DLD1 (cell line): Measurements from ENCODE around the gene LPAR2.

Experiments used
- in situ Hi-C: cut with HindIII; loops from 2 replicates; pipeline ENCODE4 v1.10.0; 2017; ENCODE audit warnings: low sequenced_read_pairs

LPAR2 gene

DNA sequence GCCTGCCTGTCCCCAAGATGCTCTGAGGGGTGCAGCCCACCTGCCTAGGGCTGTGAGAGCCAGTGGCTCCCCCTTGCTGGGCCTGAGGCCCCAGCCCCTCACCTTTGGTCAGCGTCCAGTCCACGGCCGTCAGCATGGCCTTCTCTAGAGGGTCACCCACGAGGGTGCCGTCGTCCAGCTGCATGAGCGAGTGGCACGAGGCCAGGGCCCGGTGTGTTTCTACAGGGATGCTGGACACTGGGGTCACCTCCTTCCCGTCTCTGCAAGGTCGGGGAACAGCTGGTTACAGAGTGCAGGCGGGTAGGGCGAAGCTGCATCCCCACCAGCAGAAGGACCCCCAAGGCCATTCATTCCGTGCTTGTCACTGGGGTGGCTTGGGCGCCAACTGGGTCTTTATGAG lies 26.4 kb upstream of the LPAR2 start:
- in situ Hi-C loops = no loop called here

DNA sequence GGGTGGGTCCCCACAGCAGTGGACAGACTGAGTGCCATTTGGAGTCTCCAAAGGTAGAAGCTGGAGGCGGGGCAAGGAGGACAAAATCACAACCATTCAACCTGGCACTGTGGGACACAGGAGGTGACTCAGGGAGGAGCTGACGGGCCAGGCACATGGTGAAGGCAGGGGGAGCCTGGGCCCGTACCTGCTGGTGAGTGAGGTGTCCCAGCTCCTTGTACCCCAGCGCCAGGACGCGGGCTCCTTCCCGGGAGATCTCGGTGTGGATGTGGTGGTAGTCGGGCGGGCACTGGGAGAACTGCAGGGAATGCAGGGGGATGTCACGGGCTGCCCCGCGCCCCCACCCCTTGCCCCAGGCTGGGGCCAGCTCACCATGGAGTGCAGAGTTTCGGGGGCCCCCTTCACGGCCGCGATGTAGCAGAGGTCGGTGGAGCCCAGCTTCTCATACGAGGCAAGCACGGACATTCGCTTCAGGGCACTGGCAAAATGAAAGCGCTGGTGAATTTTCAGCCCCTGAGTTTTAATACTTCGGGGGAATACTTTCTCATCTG lies 25.7 kb upstream of the LPAR2 start:
- in situ Hi-C loops = no loop called here

GRCh38 chr19:19652482-19653295 lies 24.7 kb upstream of the LPAR2 start:
- in situ Hi-C loops = no loop called here

DNA sequence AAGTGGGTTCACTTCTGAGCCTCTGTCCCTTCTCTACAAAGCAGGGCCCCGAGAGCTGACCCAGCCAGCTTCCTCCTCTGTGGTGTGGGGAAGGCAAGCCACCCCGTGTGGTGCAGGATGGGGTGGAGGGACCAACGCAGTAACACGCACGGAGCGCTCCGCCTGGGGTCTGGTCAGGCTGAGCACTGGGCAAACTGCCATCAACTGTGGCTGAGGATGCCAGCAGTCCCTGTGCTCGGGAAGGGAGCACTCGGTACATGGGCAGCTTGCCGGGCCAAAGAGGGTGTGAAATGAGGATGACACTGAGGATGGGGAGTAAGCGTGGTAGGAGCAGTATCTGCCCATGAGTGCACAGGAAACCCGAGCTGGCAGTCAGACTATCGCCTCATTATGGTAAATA lies 23.1 kb upstream of the LPAR2 start:
- in situ Hi-C loops = no loop called here

GRCh38 chr19:19650331-19650730 lies 22.3 kb upstream of the LPAR2 start:
- in situ Hi-C loops = no loop called here

DNA sequence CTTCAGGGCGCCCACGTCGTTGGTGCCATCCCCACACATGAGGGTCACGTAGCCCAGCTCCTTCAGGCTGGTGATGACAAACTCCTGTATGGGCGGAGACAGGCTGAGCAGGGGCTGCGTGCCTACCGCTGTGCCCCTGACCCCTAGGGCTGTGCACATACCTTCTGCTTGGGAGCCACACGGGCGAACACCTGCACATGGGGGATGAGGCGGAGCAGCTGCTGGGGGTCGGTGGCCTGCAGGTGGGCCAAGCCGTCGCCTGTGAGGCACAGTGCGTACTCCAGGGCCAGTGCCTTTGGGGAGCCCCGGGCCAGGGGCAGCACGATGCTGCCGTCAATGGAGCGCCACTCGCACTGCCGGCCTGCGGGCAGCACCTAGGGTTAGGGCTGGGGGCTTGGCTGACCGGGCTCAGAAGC lies 21.6 kb upstream of the LPAR2 start:
- in situ Hi-C loops = no loop called here

DNA sequence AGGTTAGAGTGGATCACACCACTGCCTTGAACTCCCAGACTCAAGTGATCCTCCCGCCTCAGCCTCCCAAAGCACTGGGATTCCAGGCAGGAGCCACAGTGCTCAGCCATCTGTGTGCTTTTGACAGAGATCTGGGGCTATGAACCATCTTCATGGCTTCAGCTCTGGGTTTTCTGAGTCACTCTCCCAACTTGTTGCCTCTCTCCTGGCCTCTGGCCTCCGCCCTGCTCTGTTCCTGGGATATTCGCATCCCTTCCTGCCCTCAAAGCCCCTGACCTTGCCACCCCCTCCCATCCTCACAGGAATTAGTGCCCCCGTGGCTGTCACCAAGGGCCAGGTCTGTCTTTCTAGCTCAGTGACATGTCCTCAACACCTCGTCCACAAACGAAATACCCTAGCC lies 21.1 kb upstream of the LPAR2 start:
- in situ Hi-C loops = no loop called here

- in situ Hi-C loops = no loop called here
These were observed 19.2 kb upstream of the LPAR2 start for GRCh38 chr19:19647037-19647835.

- in situ Hi-C loops = no loop called here
These were observed 17.3 kb upstream of the LPAR2 start for GRCh38 chr19:19645233-19645870.

DNA sequence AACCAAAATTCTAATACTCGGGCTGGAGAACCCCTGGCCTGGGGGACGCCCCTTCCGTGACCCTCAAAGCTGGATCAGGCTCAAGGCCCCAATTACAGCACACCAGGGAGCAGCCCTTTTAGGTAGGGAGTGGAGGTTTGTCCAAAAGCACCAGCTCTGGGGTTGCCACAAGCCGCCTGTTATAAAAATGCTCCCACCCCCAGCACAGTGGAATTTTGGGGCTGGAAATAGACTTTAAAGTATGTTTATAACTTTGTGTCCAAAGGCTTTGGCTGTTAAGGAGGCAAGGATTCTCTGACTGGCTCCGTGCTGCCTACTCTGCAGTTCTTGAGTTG lies 16.0 kb upstream of the LPAR2 start:
- in situ Hi-C loops = no loop called here

GRCh38 chr19:19643158-19644053 lies 15.4 kb upstream of the LPAR2 start, which contains the start of gene GMIP:
Gene GMIP, minus strand, starts transcription at chr19:19643657. Its CDS starts 128 bp downstream, at chr19:19643529.
- in situ Hi-C loops = no loop called here

- in situ Hi-C loops = no loop called here
These were observed 14.6 kb upstream of the LPAR2 start for GRCh38 chr19:19642506-19643157.

DNA sequence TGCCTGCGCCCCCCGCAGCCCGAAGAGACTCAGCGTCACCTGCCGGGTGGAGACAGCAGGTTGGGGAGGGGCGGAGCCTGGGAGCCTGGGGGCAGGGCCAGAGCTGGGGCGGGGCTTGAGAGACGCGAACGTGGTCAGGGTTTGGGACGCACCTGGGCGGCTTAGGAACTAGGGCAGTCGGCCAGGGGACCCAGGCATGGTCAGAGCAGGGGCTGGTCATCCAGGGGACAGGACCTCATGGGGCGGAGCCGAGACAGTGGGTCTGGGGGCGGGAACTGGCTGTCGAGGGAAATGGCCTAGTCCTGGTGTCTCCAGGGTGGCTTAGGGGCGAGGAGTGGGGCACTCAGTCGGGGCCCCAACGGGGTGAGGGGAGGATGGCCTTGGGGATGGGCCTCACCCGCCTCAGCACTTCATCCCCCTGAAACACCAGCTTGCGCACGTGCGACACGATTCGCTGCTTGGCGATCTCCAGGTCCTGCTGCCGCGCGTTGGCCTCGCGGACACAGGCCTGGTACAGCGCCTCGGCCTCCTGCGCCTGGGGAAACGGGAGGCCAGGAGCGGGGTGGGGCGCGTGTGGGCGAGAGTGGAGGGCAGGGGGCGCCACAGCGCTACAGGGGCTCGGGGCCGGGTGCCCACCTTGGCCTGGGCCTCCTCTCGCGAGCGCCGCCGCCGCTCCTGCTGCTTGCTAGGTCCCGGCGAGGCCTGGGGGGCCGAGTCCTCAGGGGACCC lies 9.7 kb upstream of the LPAR2 start:
- in situ Hi-C loops = no loop called here

DNA sequence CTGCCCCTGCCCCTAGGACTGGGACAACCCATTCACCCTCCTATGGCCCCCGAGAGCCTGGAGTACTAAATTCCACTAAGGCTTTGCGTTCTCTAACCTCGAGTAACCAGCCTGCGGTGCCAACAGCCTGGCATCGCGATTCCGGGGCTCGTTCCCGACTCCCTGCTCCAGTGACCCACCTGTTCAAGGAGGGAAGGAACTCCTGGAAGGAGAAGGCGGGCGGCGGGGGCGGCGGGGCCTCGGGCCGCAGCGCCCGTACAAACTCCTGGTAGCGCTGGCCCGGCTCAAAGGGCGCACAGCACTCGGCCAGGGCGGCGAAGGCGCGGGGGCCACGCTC lies 9.1 kb upstream of the LPAR2 start:
- in situ Hi-C loops = no loop called here

DNA sequence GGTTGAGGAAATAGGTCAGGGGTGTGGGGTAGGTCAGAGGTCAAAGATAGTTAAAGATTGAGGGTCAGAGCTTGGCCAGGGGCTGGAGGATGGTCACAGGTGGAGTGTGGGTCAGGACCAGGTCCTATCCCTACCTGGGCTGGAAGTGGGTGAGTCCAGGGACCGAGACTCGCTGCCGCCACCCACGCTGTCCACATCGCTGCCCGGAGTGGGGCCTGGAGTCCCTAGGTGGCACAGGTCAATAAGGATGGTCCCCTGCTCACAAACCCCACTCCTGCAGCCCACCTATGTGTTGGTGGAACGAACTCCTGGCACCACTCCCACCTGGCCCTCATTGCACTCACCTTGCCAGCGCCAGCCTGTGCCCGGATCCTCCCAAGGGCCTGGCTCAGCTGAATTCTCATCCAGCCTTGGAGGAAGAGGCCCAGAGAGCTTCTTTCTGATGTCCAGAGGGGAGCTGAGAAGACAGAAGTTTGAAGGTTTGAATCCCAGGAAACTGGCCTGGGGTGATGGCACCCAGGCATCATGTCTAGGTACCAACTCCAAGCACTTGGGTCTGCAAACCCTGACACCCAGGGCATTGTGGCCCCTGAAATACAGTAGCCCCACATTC lies 8.7 kb upstream of the LPAR2 start:
- in situ Hi-C loops = no loop called here

DNA sequence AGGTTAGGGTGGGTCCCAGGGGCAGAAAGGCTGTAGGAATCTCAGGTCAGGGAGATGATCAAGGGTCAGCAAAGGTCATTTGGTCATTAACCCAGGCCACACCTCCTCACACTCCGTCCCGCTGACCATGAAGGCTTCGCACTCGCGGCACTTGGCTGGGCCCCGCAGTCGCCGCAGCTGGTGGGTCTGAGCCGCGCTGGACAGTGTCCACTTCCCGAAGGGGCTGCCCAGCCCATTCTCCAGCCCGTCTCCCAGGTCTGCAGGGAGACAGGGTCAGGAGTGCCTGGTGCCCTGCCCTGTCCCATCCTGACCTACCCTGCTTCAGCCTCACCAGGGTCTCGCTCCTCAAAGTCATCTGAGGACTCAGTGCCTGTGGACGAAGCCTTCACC lies 7.3 kb upstream of the LPAR2 start:
- in situ Hi-C loops = no loop called here

GRCh38 chr19:19634516-19635312 lies 6.7 kb upstream of the LPAR2 start:
- in situ Hi-C loops = no loop called here
